ENCODE measurements around the gene MINPP1.

DNA sequence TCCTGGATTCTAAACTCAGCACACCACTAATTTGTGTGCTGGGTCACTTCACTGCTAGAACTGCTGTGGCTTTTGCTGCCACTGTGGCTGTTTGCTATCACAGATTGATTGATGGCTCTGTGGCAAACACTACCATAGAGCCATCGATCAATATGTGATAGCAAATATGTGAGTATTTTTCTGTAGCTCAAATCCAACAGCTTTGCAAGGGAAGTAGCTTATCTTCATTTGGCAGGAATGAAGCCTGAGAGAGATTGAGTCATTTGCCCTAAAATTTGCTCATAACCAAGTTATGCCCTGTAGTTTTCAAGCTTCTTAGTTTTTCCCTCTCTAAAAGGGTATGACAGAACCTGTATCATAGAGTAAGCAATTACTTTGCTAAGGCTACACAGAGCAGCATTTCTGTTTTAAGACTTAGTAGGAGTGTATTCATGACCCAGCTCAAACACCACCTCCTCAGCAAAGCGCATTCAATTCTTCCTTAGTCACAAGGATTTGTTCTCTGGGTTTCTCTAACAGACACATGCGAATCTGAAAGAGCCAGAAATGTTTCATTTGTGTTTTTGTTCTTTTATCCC lies 43.1 kb downstream of the MINPP1 start:
- TF ChIP-seq EZH2 (IDR thresholded peaks at IDR 0.05) (no peak), FOXP2 (optimal IDR thresholded peaks at IDR 0.05; ENCODE audit: control extremely low read depth, extremely low read length, insufficient read depth) (no peak), POLR2AphosphoS5 (IDR thresholded peaks at IDR 0.05; ENCODE audit: borderline replicate concordance, low read depth, low read length) (no peak)
